Activated B cell treated with CpG ODN at 0.5 μM for 24 hours (primary cell): Measurements from ENCODE around the gene SMCR8. TPM values are rescaled to one million over a fixed set of nuclear protein-coding genes. Genes with fewer than 3 reads are reported as not detected.

ENCODE experiments used
- ATAC-seq: fragments of 200-7000 bp; cut with Tn5 transposase; one replicate; pipeline ENCODE4 v1.10.0; 2021; ENCODE audit warnings: low read depth, mild to moderate bottlenecking, moderate library complexity
- CTCF ChIA-PET: fragments of 350-600 bp; sonication (Branson Sonifier 250); formaldehyde crosslinking; loops from one replicate; lab custom pipeline; 2021; ENCODE audit warnings: antibody characterized with exemption; lab: Charles Lee
- POLR2A ChIA-PET: fragments of 350-600 bp; sonication (Branson Sonifier 250); formaldehyde crosslinking; loops from one replicate; lab custom pipeline; 2021; ENCODE audit warnings: antibody characterized with exemption; lab: Charles Lee
- DNase-seq: peaks from one replicate; pipeline ENCODE4 v3.0.0; 2022
- H3K27ac Mint-ChIP-seq: one replicate; pipeline ENCODE4 v1.8.0; 2020; ENCODE audit warnings: mixed read lengths
- H3K27me3 Mint-ChIP-seq: one replicate; pipeline ENCODE4 v1.8.0; 2021; ENCODE audit warnings: mixed read lengths
- H3K36me3 Mint-ChIP-seq: one replicate; pipeline ENCODE4 v1.8.0; 2021; ENCODE audit warnings: low read depth, mixed read lengths
- H3K4me1 Mint-ChIP-seq: one replicate; pipeline ENCODE4 v1.8.0; 2021; ENCODE audit warnings: mixed read lengths
- H3K4me3 Mint-ChIP-seq: one replicate; pipeline ENCODE4 v1.8.0; 2020; ENCODE audit warnings: mild to moderate bottlenecking, mixed read lengths
- H3K9me3 Mint-ChIP-seq: one replicate; pipeline ENCODE4 v1.8.0; 2020; ENCODE audit warnings: mixed read lengths
- intact Hi-C: fragments of 100-400 bp; cut with micrococcal nuclease; formaldehyde crosslinking; loops from one replicate; pipeline ENCODE4 v1.15.1; 2024
- total RNA-seq: library from RNA; stranded (reverse); gene quantifications from 2 replicates; pipeline ENCODE4 v1.2.3, GENCODE V29; 2022
- TF ChIP-seq, protein P1 (sequence below): fragments of 200-600 bp; IDR thresholded peaks from one replicate; pipeline ENCODE4 v1.8.0; 2022; ENCODE audit warnings: antibody characterized with exemption, mild to moderate bottlenecking

SMCR8 gene
- total RNA-seq, 1 donor from 2014 or later = 36.9 TPM

DNA sequence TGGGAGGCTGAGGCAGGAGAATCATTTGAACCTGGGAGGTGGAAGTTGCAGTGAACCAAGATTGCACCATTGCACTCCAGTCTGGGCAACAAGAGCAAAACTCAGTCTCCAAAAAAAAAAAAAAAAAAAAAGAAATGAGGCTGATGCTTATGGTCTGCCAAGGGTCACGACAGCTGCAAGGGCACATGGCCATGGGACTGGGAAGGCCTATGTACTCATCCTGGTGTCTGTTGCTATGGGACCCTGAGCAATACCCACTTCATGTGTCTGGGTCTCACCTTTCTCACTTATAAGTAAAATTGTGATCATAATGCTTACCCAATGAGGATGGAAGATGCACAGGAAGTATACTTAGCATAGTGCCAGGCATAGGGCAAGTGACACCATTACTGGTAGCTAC is 38.0 kb upstream of the SMCR8 start:
- ATAC-seq (no peak), DNase-seq (no peak)
- Mint-ChIP-seq H3K4me1 (no peaks in the 10 kb centered on the region), H3K27me3 (no peaks in the 10 kb centered on the region), H3K27ac (no peak overlapping the region), H3K4me3 (no peak overlapping the region), H3K36me3 (peaks cover 67% of the 10 kb centered on the region), H3K9me3 (no peaks in the 10 kb centered on the region)
- POLR2A ChIA-PET = interaction anchor here (0.6 to 0.7 kb wide), 2 partner anchors 10 to 39 kb away, joined by 3 to 4 read pairs; no protein-coding TSS in a partner anchor
- TF ChIP-seq, protein P1, sequence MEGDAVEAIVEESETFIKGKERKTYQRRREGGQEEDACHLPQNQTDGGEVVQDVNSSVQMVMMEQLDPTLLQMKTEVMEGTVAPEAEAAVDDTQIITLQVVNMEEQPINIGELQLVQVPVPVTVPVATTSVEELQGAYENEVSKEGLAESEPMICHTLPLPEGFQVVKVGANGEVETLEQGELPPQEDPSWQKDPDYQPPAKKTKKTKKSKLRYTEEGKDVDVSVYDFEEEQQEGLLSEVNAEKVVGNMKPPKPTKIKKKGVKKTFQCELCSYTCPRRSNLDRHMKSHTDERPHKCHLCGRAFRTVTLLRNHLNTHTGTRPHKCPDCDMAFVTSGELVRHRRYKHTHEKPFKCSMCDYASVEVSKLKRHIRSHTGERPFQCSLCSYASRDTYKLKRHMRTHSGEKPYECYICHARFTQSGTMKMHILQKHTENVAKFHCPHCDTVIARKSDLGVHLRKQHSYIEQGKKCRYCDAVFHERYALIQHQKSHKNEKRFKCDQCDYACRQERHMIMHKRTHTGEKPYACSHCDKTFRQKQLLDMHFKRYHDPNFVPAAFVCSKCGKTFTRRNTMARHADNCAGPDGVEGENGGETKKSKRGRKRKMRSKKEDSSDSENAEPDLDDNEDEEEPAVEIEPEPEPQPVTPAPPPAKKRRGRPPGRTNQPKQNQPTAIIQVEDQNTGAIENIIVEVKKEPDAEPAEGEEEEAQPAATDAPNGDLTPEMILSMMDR = no peak
- CTCF ChIA-PET = no interaction called here
- intact Hi-C loops = no loop called here

DNA sequence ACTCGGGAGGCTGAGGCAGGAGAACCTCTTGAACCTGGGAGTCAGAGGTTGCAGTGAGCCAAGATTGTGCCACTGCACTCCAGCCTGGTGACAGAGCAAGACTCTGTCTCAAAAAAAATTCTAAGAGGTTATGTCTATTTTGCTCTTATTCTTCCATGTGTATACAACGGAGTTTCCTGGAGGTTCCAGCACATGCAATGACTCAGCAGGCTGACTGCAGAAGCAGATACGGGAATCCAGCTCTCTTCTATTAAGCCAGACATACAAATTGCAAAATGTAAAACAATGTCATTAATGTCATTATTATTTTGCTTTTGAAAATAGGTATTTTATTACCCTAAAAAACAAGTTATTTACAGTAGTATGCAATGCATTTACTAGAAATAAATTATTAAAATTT is 36.2 kb upstream of the SMCR8 start:
- no peak overlapping the region for H3K4me3 Mint-ChIP-seq
- intact Hi-C loops = no loop called here
- H3K9me3 Mint-ChIP-seq = no peaks in the 10 kb centered on the region
- no peak overlapping the region for H3K27ac Mint-ChIP-seq
- CTCF ChIA-PET = no interaction called here
- no peak for DNase-seq
- TF ChIP-seq, protein P1 = no peak
- H3K4me1 Mint-ChIP-seq = no peaks in the 10 kb centered on the region
- POLR2A ChIA-PET = interaction anchor here (0.7 kb wide), 1 partner anchor 139 kb away, joined by 3 read pairs; no protein-coding TSS in a partner anchor
- H3K27me3 Mint-ChIP-seq = no peaks in the 10 kb centered on the region
- ATAC-seq = no peak
- peaks cover 74% of the 10 kb centered on the region for H3K36me3 Mint-ChIP-seq

DNA sequence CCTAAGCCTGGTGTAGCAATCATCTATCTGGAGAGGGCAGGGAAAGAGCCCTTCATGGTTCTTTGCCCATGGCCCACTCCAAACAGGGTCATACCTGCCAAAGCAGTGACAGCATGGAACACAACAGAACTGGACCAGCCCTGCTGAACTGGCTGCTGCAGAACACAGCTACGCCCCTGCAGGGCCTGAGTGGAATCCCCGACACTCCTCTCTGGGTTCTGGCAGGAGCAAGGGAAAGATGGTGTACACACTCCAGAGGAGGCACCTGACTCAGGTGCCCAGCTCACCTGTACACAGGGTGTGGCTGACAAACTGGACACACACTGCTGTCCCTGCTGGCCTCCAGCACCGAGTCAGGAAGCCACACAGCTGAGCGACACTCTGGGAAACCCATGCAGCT is 34.8 kb upstream of the SMCR8 start:
- TF ChIP-seq, protein P1 = no peak
- DNase-seq (no peak), ATAC-seq (no peak)
- intact Hi-C loops = no loop called here
- Mint-ChIP-seq H3K4me1 (no peaks in the 10 kb centered on the region), H3K27me3 (no peaks in the 10 kb centered on the region), H3K4me3 (no peak overlapping the region), H3K36me3 (peaks cover 80% of the 10 kb centered on the region), H3K9me3 (no peaks in the 10 kb centered on the region), H3K27ac (no peak overlapping the region)
- ChIA-PET CTCF (no interaction called here), POLR2A (no interaction called here)

DNA sequence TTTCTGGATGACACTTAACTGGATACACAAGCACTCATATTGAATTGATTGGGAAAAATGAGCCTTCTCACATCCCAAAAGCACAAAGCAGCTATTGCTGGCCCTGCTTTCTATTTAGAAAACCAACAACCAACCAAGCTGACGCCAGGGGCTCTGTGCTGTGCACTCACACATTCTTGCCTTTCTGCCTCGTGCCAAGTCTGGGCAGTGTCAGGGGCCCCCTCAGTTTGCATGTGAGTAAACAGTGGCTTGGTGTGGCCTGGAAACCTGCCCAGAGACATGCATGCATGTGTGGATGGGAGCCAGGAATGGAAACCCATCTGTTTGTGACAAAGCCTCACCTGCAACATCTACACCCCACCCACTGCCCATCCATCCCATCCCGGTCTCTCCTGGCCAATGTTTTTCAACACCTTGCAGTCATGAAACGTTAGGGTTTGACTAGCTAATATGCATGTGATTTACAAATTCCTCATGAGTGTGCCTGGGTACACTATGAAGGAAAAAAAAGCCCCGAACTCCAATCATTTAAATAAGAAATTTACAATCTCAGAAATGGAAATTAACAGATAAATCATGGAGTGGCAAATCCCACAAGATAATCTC is 34.2 kb upstream of the SMCR8 start:
- Mint-ChIP-seq H3K27me3 (no peaks in the 10 kb centered on the region), H3K4me3 (no peak overlapping the region), H3K27ac (no peak overlapping the region), H3K9me3 (no peaks in the 10 kb centered on the region), H3K36me3 (peaks cover 84% of the 10 kb centered on the region), H3K4me1 (no peaks in the 10 kb centered on the region)
- CTCF ChIA-PET = no interaction called here
- intact Hi-C loops = no loop called here
- ATAC-seq (no peak), DNase-seq (no peak)
- POLR2A ChIA-PET = no interaction called here
- TF ChIP-seq, protein P1 = no peak

DNA sequence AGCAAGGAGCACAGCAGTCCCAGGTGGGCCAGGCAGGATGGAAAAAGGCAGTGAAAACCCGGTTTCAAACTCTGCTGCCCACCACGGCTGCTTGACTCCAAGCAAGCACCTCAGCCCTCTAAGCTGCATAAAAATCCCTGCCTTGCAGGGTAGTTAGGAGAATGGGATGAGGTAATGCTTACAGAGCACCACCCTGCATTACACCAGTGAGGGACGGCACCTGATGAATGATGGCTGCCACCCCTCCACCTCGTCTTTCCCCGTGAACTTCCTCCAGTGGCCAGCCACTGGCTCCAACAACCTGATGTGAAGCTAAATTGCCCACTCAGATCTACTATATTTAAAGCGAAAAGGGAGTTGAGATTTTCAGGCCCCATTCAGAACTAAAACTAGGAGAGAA is 33.3 kb upstream of the SMCR8 start:
- Mint-ChIP-seq H3K4me3 (no peak overlapping the region), H3K4me1 (no peaks in the 10 kb centered on the region), H3K27me3 (no peaks in the 10 kb centered on the region), H3K27ac (no peak overlapping the region), H3K9me3 (no peaks in the 10 kb centered on the region), H3K36me3 (peaks cover 80% of the 10 kb centered on the region)
- intact Hi-C loops = no loop called here
- ChIA-PET CTCF (no interaction called here), POLR2A (no interaction called here)
- ATAC-seq (no peak), DNase-seq (no peak)
- TF ChIP-seq, protein P1 = no peak
